T-helper 2 cell treated with Interferon-gamma antibody and Interleukin-4, amounts not matched to agents 100 ng/mL and 5 ng/mL, for 36 hours (primary cell): Measurements from ENCODE around the gene CFAP221. TPM values are rescaled to one million over a fixed set of nuclear protein-coding genes. Genes with fewer than 3 reads are reported as not detected.

Source experiments
- intact Hi-C: fragments of 100-400 bp; cut with micrococcal nuclease; formaldehyde crosslinking; loops from one replicate; pipeline ENCODE4 v1.15.1; 2023
- total RNA-seq: library from RNA; stranded (reverse); gene quantifications from 2 replicates; pipeline ENCODE4 v1.2.3, GENCODE V29; 2022

The CFAP221 gene
- total RNA-seq, 1 donor from 2014 or later: not detected

GRCh38 chr2:119536211-119536610 lies 8.0 kb upstream of the CFAP221 start:
- intact Hi-C loops: no loop called here

- intact Hi-C loops: no loop called here
Observed at GRCh38 chr2:119536707-119537106, 7.5 kb upstream of the CFAP221 start.

DNA sequence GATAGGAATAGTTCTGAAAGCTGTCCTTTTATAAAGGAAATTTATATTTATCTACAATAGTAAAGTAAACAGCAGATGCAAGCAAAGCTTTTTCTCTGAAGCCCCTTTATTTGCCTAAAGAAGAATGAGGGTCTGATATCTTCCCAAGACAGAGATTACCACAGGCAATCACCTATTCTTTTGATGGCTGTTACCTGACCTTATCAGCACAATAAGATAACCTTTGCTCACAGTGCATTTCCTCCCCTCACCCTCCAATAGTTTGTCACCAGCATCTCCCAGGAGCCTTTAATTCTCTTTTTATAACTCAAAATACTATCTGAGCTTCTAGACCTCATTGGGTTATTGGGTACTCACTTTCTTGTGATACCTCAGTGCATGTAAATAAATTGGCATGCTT lies 6.5 kb upstream of the CFAP221 start:
- intact Hi-C loops: no loop called here

- intact Hi-C loops: no loop called here
Observed at GRCh38 chr2:119541476-119541875, 2.8 kb upstream of the CFAP221 start.

- intact Hi-C loops: no loop called here
Observed at GRCh38 chr2:119544939-119545475, 758 bp downstream of the CFAP221 start.

DNA sequence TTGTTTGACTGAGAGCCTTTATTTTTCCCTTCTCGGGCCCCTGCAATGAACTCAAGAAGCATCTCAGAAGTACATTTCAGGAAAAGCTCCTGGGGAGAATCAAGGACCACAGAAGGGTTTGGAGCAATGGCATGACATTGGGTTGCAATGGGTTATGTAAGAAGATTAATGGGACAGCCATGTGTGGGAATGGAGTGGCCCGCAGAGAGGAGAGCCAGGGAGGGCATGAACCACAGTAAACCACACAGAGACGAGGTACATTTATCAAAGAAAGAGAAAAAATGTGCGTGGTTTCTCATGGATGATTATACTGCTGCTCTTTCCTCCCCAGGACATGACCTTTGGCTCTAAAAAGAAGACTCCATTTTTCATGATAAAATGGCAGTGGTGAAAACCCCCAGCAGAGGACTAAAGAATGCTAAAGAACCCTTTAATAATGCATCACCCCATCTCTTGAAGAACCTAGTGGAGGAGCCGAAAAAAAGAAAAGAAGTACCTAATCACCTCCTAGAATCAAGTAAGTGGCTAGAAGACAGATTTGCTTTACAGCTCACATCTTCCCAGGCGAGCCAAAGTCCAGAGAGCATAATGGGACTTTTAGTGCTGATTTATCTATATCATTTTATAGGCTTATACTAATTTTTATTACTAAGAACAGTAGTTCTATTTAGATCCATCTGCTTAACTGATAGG lies 1.7 kb downstream of the CFAP221 start:
- intact Hi-C loops: no loop called here

DNA sequence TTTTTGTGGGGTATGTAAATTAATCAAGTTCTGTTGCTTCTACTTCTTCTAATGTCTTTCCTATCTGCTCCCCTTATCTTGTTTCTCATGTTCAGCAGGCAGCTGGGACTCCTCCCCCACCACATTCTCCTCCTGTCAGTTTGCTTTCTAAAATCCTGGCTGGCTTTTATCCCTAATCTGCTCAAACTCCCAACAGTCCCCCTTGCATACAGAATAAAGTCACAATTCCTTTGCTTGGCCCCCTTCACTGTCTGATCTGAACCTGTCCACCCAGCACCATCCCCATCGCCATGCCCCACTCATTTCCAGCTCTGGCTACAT lies 2.2 kb downstream of the CFAP221 start:
- intact Hi-C loops: no loop called here

DNA sequence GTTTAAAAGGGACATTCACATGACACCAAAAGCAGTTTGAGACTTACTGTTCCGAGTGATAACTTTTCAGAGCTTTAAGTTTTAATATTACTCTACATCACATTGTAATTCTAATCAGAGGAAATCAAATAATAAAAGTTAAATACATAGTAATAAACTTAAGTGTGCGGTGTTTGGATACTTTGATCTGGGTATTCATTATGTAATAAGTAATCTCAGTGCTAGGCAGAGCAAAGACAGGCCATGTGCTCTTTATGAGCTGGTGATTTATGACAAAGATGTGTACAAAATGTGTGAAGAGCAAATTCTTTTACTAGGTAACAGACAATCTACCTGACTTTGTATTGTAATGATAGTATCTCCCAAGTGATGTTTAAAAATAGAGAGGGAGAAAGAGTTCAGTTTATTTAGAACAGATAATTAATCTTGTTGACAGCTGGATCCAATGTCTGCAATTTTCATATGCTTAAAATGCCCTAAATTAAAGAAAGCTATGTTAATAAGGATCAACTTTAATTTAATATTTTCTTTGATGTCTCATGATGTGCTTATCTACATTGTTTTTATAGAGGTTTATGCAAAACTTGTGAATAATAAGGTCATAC lies 4.4 kb downstream of the CFAP221 start:
- intact Hi-C loops: no loop called here

DNA sequence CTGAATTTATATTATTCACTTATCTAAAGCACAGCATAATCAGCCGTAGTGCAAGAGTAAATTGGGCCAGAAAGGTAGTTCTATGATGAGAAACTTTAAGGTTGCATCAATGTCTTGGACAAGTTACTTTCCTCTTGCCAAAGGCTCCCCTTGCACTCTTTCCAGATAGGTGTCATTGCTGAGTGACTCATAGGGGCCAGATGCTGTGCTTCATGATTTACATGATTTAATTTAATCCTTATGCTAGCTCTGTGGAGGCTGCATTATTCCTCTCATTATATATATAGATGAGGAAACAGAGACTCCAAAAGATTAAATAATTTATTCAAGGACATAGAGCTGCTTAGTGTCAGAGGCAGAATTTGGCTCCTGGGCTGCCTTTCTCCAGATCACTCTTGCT lies 5.0 kb downstream of the CFAP221 start:
- intact Hi-C loops: no loop called here

DNA sequence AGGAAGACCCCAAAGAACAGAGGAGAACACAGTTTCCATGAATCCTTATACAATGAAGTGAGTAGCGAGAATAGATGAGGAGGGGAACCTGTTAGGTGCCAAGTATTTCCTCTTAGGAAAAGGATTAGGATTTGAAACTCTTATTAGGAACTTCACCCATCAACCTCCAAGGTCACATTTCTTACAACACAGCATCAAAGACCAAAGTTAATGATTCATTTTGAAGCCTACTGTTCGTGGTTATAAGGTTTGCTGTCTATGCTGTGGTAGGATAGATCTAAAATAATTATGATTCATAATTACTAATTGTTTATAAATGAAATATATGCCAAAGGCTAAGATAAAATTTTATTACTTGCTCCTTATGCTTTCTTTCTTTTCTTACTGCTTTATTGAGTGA lies 6.1 kb downstream of the CFAP221 start:
- intact Hi-C loops: no loop called here

DNA sequence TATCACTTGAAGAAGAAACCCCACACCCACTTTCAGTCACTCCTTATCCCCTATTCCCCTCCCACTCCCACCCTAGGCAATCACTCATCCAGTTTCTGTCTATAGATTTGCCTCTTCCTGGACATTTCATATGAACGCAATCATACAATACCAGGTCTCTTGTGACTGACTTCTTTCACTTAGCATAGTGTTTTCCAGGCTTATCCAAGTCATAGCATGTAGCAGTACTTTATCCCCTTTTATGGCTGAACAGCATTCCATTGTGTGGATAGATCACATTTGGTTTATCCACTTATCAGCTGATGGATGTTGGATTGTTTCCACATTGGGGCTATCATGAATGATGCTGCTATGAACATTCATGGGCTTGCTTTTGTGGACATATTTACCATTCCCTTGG lies 6.6 kb downstream of the CFAP221 start:
- intact Hi-C loops: no loop called here

DNA sequence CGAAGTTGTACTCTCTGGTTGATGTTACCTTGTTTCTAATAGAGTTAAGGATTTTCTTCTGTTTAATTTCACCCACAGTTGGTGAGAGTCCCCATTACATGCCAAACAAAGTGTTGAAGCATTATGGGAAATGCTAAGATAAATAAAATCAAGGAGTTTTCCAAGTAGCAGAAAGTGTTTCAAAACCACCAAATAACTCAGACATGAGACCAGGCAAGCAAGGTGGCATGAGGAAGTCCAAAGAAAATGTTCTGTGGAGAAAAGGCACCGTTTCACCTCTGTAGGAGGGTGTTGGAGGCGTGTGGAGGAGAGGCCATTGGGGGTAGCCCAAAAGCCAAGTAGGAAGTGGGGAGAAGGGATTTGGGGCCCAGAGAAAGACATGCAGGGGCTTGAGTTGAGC lies 8.7 kb downstream of the CFAP221 start:
- intact Hi-C loops: no loop called here

GRCh38 chr2:119553687-119554344 lies 9.6 kb downstream of the CFAP221 start:
- intact Hi-C loops: no loop called here

DNA sequence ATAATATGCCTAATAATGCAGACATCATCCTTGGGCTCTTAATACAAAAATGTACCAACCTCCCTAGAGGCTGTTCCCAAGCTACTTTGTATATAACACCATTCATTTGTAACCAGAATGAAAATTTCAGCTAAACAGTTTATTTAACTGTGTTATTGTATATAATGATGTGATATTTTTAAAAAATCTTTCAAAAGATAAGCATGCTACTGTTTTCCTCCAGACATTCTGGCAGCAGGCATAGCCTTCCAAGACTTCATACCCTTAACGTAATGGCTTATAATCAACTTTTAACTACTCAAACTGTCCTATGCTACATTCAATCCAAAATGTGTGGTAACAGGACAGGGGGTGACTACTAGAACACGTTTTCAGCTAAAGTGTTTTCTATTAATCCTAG lies 21.2 kb downstream of the CFAP221 start:
- intact Hi-C loops: no loop called here

GRCh38 chr2:119567292-119567691 lies 23.0 kb downstream of the CFAP221 start:
- intact Hi-C loops: no loop called here

GRCh38 chr2:119574108-119574815 lies 30.0 kb downstream of the CFAP221 start:
- intact Hi-C loops: no loop called here

DNA sequence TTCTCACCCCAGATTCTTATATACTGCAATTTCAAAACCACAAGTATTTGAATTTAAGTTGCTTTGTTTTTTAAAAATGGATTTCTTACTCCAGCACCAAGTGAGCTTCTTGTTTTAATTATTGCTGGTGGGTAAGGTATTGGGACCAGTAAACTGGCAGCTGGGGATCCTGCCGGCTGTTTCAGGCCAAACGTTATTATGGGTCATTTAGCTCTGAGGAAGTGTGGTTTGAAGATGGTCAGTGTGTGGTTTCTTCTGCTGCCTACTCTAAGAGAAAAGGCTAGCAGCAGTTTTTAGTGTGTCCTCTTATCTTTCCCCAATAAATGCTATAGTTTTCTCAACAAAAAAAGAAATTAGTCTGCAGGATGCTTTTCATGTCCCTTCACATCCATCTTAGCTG lies 30.6 kb downstream of the CFAP221 start:
- intact Hi-C loops: no loop called here

GRCh38 chr2:119575439-119575838 lies 31.2 kb downstream of the CFAP221 start:
- intact Hi-C loops: no loop called here

DNA sequence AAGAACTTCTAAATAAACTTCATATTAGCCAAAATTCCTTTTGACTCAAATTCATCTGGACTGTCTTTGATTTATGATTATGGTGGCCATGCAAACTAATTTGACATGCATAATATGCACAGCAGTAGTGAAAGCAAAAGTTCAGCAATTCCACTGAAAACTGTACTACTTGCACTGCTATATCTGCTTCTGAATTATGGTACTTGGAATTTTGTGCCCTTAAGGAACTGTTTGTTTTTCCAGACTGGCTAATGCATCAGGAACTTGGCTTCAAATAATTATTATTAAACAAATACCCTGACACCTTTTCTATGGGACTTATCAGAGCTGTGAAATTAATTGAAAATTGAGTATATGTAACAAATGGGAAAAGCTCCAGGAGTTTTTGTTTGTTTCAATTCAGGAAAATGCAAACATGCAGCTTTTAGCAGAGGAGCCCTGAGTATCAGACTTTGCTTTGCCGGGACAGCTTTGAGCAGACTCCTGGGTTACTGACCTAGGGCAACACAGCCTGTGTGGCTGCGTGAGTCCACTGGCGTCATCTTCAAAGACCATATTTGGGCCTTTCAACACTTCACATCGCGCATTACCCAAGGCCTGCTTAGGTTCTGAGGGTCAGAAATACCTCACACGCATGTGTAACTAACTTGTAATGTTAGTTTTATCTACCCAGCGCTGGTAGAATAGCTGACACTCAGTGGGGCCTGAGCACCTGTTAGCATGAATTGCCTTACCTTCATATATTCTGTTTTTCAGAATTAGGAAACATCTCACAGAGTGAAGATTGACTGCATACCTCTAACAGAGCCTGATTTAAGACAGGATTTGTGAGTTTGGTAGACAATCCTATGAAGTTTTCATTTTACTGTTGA lies 35.4 kb downstream of the CFAP221 start:
- intact Hi-C loops: no loop called here

- intact Hi-C loops: no loop called here
Observed at GRCh38 chr2:119580550-119581072, 36.4 kb downstream of the CFAP221 start.

GRCh38 chr2:119583291-119583690 lies 39.0 kb downstream of the CFAP221 start:
- intact Hi-C loops: no loop called here
